Neural progenitor cell (in vitro differentiated cells): ENCODE measurements around the gene RAB20.

Source experiments
- CTCF ChIP-seq: fragments of 200-600 bp; sonication (generic); IDR thresholded peaks from 2 replicates; pipeline ENCODE4 v1.5.1; 2017; ENCODE audit warnings: antibody characterized with exemption, mild to moderate bottlenecking
- EZH2 ChIP-seq: fragments of 200-600 bp; sonication (generic); IDR thresholded peaks from 2 replicates; pipeline ENCODE4 v1.6.1; 2017; ENCODE audit warnings: antibody characterized with exemption, mild to moderate bottlenecking, moderate library complexity
- EZH2phosphoT487 ChIP-seq: fragments of 200-600 bp; sonication (generic); IDR thresholded peaks from 2 replicates; pipeline ENCODE4 v1.6.1; 2017; ENCODE audit warnings: antibody characterized with exemption

- TF ChIP-seq CTCF (no peak), EZH2 (no peak), EZH2phosphoT487 (no peak)
Observed at GRCh38 chr13:110495376-110495775, 66.1 kb downstream of the RAB20 start.
